GM18858 (cell line): Measurements from ENCODE around the gene FATE1.

Experiments used
- ATAC-seq: cut with Tn5 transposase; IDR thresholded peaks from one replicate; pipeline ENCODE4 v1.9.1; 2021; ENCODE audit not compliant: unreplicated experiment

The FATE1 gene

GRCh38 chrX:151703487-151703886 lies 12.3 kb upstream of the FATE1 start:
- ATAC-seq = no peak

- ATAC-seq = no peak
These were observed 11.7 kb upstream of the FATE1 start for GRCh38 chrX:151704041-151704663.

GRCh38 chrX:151708821-151709220 lies 7.0 kb upstream of the FATE1 start:
- ATAC-seq = no peak

- ATAC-seq = no peak
These were observed 5.4 kb upstream of the FATE1 start for GRCh38 chrX:151710457-151710856.

GRCh38 chrX:151711154-151711553 lies 4.7 kb upstream of the FATE1 start:
- no peak for ATAC-seq

GRCh38 chrX:151711787-151712186 lies 4.0 kb upstream of the FATE1 start:
- ATAC-seq = no peak

GRCh38 chrX:151712253-151712652 lies 3.6 kb upstream of the FATE1 start:
- ATAC-seq = no peak

GRCh38 chrX:151713849-151714248 lies 2.0 kb upstream of the FATE1 start:
- no peak for ATAC-seq

GRCh38 chrX:151714362-151714761 lies 1.5 kb upstream of the FATE1 start:
- no peak for ATAC-seq

- no peak for ATAC-seq
These were observed 6.5 kb downstream of the FATE1 start for GRCh38 chrX:151722241-151722846.

GRCh38 chrX:151723156-151723760 lies 7.4 kb downstream of the FATE1 start:
- ATAC-seq = no peak

GRCh38 chrX:151724563-151725337 lies 8.9 kb downstream of the FATE1 start:
- ATAC-seq = no peak

- ATAC-seq = no peak
These were observed 9.4 kb downstream of the FATE1 start for GRCh38 chrX:151725338-151725614.

- no peak for ATAC-seq
These were observed 10.9 kb downstream of the FATE1 start for GRCh38 chrX:151726751-151727150.

- ATAC-seq = no peak
These were observed 11.5 kb downstream of the FATE1 start for GRCh38 chrX:151727346-151727745.

- no peak for ATAC-seq
These were observed 13.4 kb downstream of the FATE1 start for GRCh38 chrX:151729056-151729725.

- ATAC-seq = no peak
These were observed 18.6 kb downstream of the FATE1 start, which contains the start of gene CNGA2 for GRCh38 chrX:151734446-151734845. CNGA2 (plus strand) TSS chrX:151734746; CDS start chrX:151738484, 3,738 bp downstream.

GRCh38 chrX:151735219-151735618 lies 19.4 kb downstream of the FATE1 start:
- no peak for ATAC-seq

- no peak for ATAC-seq
These were observed 20.9 kb downstream of the FATE1 start for GRCh38 chrX:151736685-151737084.

- no peak for ATAC-seq
These were observed 21.7 kb downstream of the FATE1 start for GRCh38 chrX:151737494-151737893.

GRCh38 chrX:151738751-151739150 lies 22.9 kb downstream of the FATE1 start:
- ATAC-seq = no peak
